HG02852 (cell line): ENCODE data around the gene CHRM4.

Experiments used
- ATAC-seq: cut with Tn5 transposase; IDR thresholded peaks from one replicate; pipeline ENCODE4 v1.9.1; 2021; ENCODE audit warnings: mild to moderate bottlenecking, moderate library complexity; ENCODE audit not compliant: unreplicated experiment

Gene CHRM4

DNA sequence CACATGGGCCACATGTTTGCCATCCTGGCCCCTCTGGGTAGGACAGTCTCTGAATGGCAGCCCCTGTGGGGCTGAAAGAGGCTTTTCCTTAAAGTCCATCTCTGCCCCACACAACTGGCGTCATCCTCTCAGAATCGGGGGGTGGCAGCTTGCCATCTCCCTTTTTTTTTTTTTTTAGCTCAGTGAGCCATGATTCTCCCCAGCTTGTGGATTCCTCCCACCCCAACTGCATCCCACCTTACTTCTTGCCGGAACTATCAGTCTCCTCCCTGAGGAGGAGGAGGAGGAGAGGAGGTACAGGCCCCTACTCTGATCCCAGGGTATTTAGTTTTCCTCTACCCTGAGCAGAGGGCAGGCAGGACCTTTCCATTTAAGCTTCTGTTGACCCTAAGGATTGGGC, 40.9 kb downstream of the CHRM4 start:
- no peak for ATAC-seq

DNA sequence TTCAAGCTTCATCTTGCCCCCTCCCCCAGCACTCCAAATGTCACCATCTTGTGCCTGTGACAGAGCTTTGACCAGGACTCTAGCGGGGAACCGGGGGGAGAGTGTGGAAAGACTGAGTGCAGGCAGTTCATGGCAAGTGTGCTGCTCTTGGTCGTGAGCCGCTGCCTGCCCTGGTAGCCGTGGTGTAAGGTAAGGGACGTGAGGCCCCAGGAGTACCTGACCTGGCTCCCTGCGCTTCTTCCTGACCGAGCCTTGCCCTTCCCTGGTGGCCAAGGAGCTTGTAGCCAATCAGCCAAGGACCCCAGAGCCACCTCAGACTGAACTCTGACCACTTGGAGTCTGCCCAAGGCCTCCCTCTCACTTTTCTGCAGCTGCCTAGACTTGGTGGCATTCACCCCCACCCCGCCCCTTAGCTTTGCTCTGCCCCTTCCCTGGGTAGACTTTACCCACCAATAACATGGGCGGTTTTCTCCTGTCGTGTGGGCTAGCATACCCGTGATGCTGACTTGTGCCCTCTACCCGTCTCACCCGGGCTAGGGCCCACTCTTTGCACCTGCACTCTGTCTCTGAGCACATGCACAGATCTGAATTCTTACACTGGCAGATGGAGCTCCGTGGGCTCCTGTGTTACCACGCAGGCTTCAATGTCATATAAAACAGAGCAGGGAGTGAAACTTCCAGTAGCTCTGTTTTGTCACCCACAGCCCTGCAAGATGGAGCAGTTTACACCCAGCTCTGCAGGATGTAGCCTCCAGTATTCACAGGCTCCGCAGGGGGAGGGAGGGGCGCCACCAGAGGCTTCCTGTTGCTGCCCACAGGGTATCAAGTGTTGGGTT, 42.8 kb downstream of the CHRM4 start:
- ATAC-seq: no peak

DNA sequence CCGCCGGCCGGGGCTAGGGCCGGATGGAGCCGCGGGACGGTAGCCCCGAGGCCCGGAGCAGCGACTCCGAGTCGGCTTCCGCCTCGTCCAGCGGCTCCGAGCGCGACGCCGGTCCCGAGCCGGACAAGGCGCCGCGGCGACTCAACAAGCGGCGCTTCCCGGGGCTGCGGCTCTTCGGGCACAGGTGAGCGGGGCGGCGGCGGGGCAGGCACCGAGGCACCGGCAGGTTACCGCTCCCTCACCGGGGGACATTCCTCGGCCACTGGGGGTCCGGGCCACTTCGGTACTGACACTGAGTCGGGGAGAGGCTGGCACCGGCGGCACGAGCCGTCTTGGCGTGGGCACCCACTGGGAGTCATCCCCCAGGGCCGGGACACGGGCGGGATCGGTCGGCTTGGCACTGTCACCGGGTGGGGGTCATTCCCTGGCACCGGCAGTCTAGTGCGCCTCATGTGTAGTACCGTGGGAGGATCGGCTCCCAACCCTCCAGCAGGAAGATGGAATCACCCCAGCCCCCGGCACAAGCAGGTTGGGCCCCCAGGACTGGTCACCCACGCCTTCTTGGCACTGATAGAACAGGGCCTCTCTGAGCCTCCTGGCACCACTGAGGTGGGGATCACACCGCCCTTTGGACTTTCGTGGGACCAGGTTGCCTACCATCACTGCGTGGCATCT, 43.8 kb downstream of the CHRM4 start:
- ATAC-seq: peak; percentile 0

DNA sequence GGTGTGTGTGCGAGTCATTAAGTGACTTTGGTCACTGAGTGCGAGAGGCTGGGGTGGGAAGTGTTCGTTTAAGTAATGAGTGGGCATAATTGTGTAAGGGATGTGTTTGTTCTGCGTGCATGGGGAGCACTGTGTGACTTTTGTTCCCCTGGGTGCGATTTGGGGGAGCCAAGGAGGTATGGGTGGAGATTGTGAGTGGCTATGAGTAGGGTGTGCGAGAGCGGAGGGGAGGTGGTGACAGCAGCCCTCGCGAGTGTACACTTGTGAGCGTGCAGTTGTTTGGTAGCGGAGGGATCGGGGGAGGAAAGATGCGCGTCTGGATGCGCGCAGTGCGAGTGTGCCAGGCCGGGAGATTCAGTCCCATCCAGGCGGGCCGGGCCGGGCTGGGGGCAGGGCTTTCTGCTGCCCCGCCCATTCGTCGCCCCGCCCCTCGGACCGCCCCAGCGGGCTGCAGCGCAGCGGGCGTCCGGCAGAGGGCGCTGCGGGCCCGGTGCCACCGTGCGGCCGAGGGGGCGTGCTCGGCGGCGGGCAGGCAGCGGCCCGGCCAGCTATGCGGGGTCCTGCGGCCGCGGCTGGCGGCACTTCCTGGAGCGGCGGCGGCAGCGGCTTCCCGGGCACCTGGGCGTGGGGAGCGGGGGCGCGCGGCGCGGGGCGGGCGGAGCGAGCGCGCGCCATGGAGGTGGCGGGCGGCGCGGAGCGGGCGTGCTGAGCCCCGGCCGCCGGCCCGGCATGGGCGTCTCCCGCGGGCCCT, 44.5 kb downstream of the CHRM4 start, which contains the start of gene DGKZ:
Gene DGKZ, plus strand, starts transcription at position 578 of the 751 bp plus-strand sequence. CDS start 197 bp downstream, outside the sequence.
- ATAC-seq: peak; percentile 48

DNA sequence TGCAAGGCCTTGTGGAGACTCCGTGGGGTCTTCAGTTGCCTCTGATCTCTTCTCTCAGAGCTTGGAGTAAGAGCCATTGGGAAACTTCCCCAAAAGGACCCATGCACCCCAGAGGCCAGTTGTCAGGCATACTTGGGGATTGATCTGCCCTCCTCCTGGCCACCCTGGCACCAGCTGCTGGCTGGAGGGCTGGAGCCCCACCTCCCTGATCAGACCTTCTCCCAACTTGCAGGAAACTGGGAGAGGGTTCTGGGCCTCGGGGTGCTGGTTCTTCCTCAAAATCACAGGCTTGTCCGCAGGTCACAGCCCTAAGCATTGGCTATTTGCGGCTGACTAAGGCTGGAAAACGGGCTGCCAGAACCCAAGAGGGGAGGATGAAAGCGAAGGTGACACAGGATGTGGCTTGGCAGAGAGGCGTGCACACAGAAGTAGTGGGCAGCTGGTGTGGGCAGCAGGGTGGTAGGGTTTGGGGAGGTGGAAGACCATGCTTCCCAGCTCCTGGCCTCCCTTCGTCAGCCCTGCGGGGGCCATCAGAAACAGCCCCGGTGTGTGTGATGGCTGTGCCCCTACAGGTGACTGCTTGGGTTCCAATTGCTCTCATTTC, 45.6 kb downstream of the CHRM4 start:
- ATAC-seq: no peak

DNA sequence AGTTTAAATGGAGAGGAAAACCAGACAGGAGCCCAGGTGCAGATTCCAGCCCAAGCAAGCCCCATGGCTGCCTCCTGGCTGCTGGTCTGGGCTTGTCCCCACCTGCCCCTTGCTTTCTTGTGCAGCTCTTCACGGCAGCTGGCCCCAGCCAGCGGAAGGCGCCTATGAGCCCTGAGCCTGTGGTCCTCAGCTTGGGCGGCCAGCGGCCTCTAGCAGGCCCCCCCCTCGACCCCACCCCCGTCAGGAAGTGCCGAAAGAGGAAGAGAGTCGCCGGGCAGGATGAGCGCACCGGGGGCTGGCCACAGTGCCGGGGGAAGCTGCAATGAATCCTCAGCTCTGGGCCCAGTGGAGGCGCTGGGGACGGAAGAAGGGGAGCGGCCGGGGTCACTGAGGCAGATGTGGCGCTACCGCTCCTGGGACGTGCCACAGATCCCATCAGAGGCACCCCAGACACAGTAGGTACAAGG, 46.4 kb downstream of the CHRM4 start:
- ATAC-seq: no peak

DNA sequence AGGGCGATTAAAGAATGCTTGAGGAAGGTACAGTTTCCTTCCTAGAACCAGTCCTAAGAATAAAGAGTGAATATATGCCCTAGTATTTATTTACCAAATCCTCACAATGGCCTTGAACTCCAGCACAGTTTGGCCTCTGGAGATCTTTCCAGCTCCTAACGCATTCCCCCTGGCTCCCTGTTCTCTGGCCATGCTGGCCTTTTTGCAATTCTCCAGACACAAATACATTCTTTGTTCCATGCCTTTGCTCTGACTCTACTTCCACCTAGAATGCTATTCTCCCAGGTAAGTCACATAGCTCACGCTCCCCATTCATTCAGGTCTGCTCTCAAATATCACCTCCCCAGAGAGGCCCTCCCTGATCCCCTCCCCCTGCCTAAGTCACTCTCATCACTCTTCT, 48.1 kb downstream of the CHRM4 start:
- ATAC-seq: no peak

DNA sequence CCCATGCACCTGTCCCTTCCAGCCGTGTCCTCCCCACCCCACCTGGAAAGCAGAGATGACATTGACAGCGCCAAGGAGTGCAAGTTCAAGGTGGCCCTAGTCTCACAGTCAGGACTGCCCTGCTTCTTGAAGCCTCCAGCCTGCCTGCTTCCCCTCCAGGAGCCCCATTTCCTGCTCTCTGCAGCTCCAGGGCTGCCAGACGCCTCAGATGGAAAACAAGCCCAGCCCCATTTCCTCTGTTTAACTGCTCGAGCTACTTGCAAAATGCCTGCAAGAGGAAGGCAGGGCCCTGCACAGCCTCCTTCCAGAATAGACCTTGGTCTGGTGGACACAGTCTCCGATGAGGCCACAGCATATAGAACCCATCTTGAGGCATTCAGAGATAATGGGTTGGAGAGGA, 49.3 kb downstream of the CHRM4 start:
- no peak for ATAC-seq

DNA sequence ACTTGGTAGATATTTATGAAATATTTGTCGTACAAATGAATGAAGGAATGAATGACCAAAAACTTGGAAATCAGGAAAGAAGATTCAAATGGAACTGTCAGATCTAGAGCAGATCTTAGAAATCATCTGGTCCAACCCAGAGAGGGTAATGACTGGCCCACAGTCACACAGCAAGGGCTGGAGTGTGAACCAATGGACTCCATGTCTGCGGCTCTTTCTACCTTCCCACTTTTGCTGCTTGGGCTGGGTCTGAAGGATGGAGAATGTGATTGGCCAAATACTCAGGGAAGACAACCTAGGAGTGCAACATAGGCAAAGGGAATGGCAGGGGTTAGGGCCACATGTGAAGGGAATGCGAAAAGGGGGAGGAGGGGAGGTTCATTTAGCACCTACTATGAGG, 50.1 kb downstream of the CHRM4 start:
- ATAC-seq: no peak

DNA sequence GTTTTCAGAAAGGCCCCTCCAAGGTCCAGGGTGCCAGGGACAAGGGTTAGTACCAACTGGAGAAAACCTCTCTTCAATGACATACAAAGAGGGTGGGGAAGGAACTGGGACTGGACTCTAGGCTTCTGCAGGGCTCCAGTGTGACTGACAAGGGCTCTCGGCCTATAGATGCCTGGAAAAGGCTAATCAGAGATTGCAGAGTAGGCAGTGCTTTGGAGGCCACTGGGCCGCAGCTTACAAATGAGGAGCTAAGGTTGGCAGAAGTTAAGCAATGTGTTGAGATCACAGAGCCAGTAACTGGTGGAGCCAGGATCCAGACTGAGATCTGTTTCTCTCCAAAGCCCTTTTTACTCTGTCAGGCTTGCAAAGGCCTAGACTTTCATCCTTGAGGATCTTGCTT, 51.8 kb downstream of the CHRM4 start:
- ATAC-seq: no peak

DNA sequence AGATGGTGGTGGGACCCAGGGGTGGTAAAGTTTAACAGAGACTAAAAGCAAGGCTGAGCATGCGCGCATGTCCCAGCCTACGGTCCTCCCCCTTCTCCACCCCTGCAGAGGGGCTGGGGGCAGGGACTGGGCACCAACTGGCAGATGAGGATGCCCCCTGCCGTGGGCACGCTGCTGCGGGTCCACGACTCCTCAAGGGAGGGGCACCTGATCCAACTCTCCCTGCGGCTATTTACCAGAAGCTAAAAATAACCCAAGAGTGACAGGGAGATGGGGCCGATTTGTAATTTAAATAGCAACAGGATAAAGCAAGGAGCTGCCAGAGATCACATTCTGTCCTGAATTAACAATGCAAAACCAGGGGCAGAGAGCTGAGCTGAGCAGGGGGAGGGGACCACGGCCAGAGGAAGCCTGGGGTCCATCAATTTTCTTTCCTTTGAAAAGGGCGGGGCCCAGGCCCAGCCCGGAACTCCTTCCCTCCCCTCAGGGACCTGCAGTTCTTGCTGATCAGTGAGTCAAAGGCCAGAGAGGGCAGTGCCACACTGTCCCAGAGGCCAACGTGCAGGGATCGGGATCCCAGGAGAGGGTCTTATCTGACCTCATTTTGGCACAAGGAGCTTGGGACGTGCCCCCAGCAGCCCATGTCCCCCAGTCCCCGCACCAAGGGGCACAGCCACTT, 52.4 kb downstream of the CHRM4 start:
- no peak for ATAC-seq

DNA sequence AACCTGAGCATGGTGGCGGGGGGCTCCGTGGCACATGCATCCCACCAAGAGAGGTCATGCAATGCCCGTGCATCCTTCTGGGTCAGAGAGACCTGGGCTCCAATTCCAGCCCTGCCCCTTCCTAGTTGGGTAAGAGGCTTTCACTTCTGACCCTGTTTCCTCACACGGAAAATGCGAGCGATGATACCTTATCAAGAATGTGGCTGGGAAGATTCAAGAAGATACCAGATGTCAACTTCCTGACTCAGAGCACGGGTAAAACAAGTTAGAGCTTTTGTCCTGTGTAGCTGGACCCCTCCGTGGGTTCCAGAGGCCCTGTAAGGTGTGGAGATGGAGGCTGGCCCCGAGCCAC, 53.0 kb downstream of the CHRM4 start:
- ATAC-seq: no peak

DNA sequence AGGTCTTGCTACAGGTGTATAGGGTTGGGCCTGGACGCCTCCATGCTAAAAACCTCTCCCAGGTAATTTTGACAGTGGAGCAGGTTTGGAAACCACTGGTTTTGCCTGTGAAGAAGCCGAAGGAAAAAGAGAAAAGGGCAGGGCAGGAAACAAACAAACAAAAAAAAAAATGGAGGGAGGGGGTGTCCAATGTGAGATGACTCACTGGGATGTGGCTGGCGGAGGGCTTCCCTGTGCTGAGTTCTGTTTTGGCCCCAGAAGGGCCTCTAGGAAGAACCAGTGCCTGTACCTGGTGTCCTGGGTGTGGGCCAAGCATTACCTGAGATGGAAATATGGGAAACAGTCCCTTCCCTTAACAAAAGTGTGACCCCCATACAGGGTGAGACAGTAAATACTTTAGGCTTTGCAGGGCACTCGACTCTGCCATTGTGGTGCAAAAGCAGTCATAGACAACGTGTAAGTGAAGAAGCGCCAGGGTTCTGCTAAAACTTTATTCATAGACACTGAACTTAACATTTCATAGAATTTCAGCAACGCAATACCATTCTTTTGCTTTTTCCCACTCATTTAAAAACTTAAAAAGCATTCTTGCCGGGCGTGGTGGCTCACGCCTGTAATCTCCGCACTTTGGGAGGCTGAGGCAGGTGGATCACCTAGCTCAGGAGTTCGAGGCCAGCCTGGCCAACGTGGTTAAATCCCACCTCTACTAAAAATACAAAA, 53.8 kb downstream of the CHRM4 start:
- ATAC-seq: no peak

DNA sequence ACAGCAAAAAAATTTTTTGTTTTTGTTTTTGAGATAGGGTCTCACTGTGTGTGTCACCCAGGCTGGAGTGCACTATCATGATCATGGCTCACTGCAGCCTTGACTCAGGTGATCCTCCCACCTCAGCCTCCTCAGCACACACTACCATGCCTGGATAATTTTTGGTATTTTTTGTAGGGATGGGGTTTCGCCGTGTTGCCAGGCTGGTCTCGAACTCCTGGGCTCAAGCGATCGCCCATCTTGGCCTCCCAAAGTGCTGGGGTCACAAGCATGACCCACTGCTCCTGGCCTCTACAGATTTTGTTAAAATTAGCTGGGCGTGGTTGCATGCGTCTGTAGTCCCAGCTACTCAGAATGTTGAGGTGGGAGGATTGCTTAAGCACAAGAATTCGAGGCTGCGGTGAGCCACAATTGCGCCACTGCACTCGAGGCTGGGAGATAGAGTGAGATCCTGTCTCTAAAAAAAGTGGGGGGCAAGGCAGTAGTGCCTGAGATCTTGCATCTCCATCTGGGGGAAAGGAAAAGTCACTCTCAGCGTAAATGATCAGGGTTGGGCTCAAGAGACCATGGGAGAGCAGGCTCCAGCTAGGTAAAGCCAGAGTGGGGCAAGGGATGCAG, 54.9 kb downstream of the CHRM4 start:
- no peak for ATAC-seq

DNA sequence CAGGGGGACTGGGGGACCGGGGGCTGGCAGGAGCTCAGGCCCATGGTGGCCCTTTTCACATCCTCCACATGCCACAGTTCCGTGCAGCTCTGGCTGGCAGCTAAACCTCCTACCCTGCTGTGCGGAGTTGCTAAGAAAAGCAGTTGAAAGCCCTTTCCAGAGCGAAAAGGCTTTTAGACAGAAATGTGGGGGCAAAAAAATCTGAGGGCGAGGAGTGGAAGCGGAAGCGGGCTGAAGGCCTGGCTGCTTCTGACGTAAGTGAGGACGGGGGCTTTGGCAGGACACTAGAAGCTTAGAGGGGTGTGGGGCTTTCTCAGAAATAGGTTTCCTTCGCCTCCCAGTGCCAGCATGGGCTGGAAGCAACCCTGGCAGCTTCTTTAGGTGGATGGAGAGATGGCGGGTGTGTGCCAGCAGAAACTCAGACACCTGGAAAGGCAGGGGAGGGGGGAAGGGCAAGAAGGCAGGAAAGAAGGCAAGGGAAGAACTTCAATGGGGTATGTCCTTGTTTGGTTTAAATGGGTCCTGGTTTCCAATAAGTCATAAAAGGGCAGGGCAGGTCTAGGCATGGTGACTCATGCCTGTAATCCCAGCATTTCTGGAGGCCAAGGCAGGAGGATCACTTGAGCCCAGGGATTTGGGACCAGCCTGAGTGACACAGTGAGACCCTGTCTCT, 55.5 kb downstream of the CHRM4 start:
- no peak for ATAC-seq

DNA sequence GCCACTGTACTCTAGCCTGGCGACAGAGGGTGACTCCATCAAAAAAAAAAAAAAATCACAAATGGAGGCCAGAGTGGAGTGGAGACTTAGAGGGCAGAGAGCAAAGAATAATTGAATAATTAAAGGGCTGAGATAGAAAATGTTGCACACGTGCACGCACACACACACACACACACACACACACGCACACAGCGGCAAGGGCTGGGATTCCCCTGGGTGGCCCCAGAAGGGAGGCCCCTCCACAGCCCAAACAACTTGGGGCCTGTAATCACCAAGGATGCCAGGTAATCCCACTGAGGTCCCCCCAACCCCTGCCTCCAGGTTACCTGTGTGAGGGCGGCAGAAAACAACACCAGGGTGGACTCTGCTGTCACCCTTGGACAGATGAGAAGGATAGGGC, 56.3 kb downstream of the CHRM4 start:
- no peak for ATAC-seq

DNA sequence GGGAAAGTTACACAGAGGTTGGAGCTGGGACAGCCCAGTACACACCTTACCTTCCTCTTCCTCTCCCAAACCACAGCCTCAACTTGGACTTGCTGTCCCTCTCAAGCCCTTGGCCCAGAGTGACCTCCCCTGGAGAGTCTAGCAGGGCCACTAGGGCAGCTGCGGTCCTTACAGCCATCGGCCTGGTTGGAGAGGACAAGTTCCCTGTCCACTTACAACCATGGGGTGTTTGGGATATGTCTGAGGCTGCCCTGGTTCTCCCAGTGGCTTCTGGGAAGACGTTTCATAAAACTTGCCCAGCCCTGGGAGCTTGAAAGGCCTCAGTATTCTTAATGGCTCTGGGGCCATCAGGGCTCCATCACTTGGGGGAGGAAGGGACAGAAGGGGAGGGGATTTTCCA, 57.4 kb downstream of the CHRM4 start:
- ATAC-seq: no peak
